Measurements from ENCODE around the gene CEACAM6.

The CEACAM6 gene

GRCh38 chr19:41808663-41809566, 53.6 kb downstream of the CEACAM6 start:
- TF ChIP-seq, protein P1, sequence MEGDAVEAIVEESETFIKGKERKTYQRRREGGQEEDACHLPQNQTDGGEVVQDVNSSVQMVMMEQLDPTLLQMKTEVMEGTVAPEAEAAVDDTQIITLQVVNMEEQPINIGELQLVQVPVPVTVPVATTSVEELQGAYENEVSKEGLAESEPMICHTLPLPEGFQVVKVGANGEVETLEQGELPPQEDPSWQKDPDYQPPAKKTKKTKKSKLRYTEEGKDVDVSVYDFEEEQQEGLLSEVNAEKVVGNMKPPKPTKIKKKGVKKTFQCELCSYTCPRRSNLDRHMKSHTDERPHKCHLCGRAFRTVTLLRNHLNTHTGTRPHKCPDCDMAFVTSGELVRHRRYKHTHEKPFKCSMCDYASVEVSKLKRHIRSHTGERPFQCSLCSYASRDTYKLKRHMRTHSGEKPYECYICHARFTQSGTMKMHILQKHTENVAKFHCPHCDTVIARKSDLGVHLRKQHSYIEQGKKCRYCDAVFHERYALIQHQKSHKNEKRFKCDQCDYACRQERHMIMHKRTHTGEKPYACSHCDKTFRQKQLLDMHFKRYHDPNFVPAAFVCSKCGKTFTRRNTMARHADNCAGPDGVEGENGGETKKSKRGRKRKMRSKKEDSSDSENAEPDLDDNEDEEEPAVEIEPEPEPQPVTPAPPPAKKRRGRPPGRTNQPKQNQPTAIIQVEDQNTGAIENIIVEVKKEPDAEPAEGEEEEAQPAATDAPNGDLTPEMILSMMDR (IDR thresholded peaks at IDR 0.05; ENCODE audit: insufficient read depth, low read depth, low read length, missing control alignments), result no peak
- DNase-seq (ENCODE audit: low read depth), result no peak
- no peak overlapping the region for H3K4me3 ChIP-seq (ENCODE audit: low read depth, low read length)

DNA sequence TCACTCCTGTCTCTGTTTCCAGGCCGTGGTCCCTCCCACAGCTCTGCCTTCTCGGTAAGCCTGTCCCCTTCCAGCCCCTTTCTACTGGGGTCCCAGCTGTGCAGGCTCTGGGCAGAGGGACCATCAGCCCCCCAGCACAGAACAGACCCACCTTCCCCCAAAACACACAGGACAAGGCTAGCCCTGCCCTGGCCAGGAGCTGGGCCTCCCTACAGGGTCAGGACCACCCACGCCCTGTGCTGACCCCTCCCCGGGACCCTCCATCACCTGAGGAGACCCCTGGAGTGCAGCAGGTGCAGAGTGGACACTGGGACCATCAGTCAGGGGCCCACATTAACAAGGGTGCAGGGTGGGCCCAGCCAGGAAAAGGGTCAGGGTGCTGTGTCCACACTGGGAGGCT, 55.0 kb downstream of the CEACAM6 start:
- TF ChIP-seq, protein P1 (IDR thresholded peaks at IDR 0.05; ENCODE audit: insufficient read depth, low read depth, low read length, missing control alignments), result no peak
- DNase-seq (ENCODE audit: low read depth), result no peak
- no peak overlapping the region for H3K4me3 ChIP-seq (ENCODE audit: low read depth, low read length)

- TF ChIP-seq, protein P1 (IDR thresholded peaks at IDR 0.05; ENCODE audit: insufficient read depth, low read depth, low read length, missing control alignments), result no peak
- no peak for DNase-seq (ENCODE audit: low read depth)
- no peak overlapping the region for H3K4me3 ChIP-seq (ENCODE audit: low read depth, low read length)
These were observed 55.7 kb downstream of the CEACAM6 start for GRCh38 chr19:41811036-41811435.

DNA sequence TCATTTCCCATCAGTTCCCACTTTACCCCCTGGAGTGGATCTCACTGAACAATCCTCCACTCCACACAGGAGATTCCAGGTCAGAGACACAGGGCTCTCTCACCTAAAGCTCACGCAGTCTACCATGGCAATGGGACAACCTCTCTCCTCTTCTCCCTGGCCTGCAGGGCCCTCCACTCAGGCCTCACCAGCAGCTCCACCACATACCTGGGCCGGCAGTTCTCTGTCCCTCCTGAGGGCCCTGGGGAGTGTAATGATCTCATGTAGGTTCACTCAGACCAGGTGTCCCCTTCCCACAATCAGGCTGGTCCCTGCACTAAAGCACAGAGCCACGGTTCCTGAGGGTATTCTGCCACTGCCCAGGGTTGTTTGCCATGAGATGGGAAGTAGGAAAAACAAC, 56.7 kb downstream of the CEACAM6 start:
- TF ChIP-seq, protein P1 (IDR thresholded peaks at IDR 0.05; ENCODE audit: insufficient read depth, low read depth, low read length, missing control alignments), result no peak
- no peak for DNase-seq (ENCODE audit: low read depth)
- H3K4me3 ChIP-seq (ENCODE audit: low read depth, low read length), result no peak overlapping the region

DNA sequence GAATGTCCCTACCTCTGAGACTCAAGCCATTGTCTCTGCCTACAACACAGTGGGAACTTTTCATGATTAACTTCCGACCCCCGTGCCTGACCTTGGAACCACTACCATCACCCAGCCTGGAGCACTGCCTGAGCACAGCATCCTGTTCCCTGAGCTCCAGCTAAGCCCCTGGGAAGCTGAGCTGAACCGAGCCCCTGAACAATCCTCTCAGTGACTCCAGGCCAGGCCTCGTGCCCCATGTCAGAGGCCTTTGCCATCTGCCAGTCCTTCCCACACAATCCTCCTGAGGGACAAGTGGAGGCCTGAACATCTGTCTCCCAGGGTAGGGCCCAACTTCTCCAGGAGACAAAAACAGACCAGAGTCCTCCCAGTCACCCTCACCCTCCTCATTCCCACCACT, 58.6 kb downstream of the CEACAM6 start:
- H3K4me3 ChIP-seq (ENCODE audit: low read depth, low read length), result no peak overlapping the region
- DNase-seq (ENCODE audit: low read depth), result no peak
- TF ChIP-seq, protein P1 (IDR thresholded peaks at IDR 0.05; ENCODE audit: insufficient read depth, low read depth, low read length, missing control alignments), result no peak

GRCh38 chr19:41815301-41815700, 60.0 kb downstream of the CEACAM6 start:
- no peak for DNase-seq (ENCODE audit: low read depth)
- no peak overlapping the region for H3K4me3 ChIP-seq (ENCODE audit: low read depth, low read length)
- TF ChIP-seq, protein P1 (IDR thresholded peaks at IDR 0.05; ENCODE audit: insufficient read depth, low read depth, low read length, missing control alignments), result no peak
